ENCODE results near the gene PREB.

The PREB gene

GRCh38 chr2:27099334-27099955, 35.0 kb downstream of the PREB start:
- in situ Hi-C loops (cut with HindIII; ENCODE audit: low sequenced_read_pairs), result no loop called here

- in situ Hi-C loops (cut with HindIII; ENCODE audit: low sequenced_read_pairs), result no loop called here
Measured at GRCh38 chr2:27097341-27097740, 37.1 kb downstream of the PREB start.

GRCh38 chr2:27096748-27097297, 37.6 kb downstream of the PREB start:
- in situ Hi-C loops (cut with HindIII; ENCODE audit: low sequenced_read_pairs), result no loop called here

- in situ Hi-C loops (cut with HindIII; ENCODE audit: low sequenced_read_pairs), result no loop called here
Measured at GRCh38 chr2:27095745-27096651, 38.4 kb downstream of the PREB start.

- in situ Hi-C loops (cut with HindIII; ENCODE audit: low sequenced_read_pairs), result no loop called here
Measured at GRCh38 chr2:27095427-27095744, 39.0 kb downstream of the PREB start.

GRCh38 chr2:27094353-27094984, 40.0 kb downstream of the PREB start:
- in situ Hi-C loops (cut with HindIII; ENCODE audit: low sequenced_read_pairs), result loop anchor here (5.0 kb wide), 1 partner anchor 77 kb away; no protein-coding TSS in a partner anchor

- in situ Hi-C loops (cut with HindIII; ENCODE audit: low sequenced_read_pairs), result loop anchor here (5.0 kb wide), 1 partner anchor 76 kb away; no protein-coding TSS in a partner anchor
Measured at GRCh38 chr2:27093430-27094352, 40.7 kb downstream of the PREB start.

GRCh38 chr2:27092696-27093429, 41.6 kb downstream of the PREB start:
- in situ Hi-C loops (cut with HindIII; ENCODE audit: low sequenced_read_pairs), result loop anchor here (5.0 kb wide), 1 partner anchor 76 kb away; no protein-coding TSS in a partner anchor

GRCh38 chr2:27091746-27092695, 42.4 kb downstream of the PREB start:
- in situ Hi-C loops (cut with HindIII; ENCODE audit: low sequenced_read_pairs), result loop anchor here (5.0 kb wide), 1 partner anchor 75 kb away; no protein-coding TSS in a partner anchor

GRCh38 chr2:27089111-27089954, 45.1 kb downstream of the PREB start:
- in situ Hi-C loops (cut with HindIII; ENCODE audit: low sequenced_read_pairs), result no loop called here

GRCh38 chr2:27088634-27089033, 45.8 kb downstream of the PREB start:
- in situ Hi-C loops (cut with HindIII; ENCODE audit: low sequenced_read_pairs), result no loop called here

- in situ Hi-C loops (cut with HindIII; ENCODE audit: low sequenced_read_pairs), result no loop called here
Measured at GRCh38 chr2:27087823-27088410, 46.5 kb downstream of the PREB start.

- in situ Hi-C loops (cut with HindIII; ENCODE audit: low sequenced_read_pairs), result no loop called here
Measured at GRCh38 chr2:27086724-27087593, 47.5 kb downstream of the PREB start, which contains the start of gene KHK. KHK (plus strand) TSS chr2:27086772; CDS start chr2:27087260, 488 bp downstream.

GRCh38 chr2:27086090-27086723, 48.2 kb downstream of the PREB start:
- in situ Hi-C loops (cut with HindIII; ENCODE audit: low sequenced_read_pairs), result no loop called here

GRCh38 chr2:27085673-27086089, 48.8 kb downstream of the PREB start:
- in situ Hi-C loops (cut with HindIII; ENCODE audit: low sequenced_read_pairs), result no loop called here

Data from endothelial cell of hepatic sinusoid (primary cell).